T47D (cell line): ENCODE measurements around the gene MED27.

Source experiments
- DNase-seq, 2 experiments: peaks; one replicate each; pipeline versions ENCODE4 v3.0.0 to v3.0.0-alpha.2; 2011 to 2012; ENCODE audit warnings: low read depth in 1 of 2, low spot score in 1 of 2
- JUND ChIP-seq: IDR thresholded peaks from 2 replicates; pipeline ENCODE4 v1.6.1; 2012; ENCODE audit warnings: low read depth
- in situ Hi-C: cut with HindIII; loops from 2 replicates; pipeline ENCODE4 v1.10.0; 2016; ENCODE audit warnings: low sequenced_read_pairs, low pct_unique_long_range_greater_than_20kb

The MED27 gene

DNA sequence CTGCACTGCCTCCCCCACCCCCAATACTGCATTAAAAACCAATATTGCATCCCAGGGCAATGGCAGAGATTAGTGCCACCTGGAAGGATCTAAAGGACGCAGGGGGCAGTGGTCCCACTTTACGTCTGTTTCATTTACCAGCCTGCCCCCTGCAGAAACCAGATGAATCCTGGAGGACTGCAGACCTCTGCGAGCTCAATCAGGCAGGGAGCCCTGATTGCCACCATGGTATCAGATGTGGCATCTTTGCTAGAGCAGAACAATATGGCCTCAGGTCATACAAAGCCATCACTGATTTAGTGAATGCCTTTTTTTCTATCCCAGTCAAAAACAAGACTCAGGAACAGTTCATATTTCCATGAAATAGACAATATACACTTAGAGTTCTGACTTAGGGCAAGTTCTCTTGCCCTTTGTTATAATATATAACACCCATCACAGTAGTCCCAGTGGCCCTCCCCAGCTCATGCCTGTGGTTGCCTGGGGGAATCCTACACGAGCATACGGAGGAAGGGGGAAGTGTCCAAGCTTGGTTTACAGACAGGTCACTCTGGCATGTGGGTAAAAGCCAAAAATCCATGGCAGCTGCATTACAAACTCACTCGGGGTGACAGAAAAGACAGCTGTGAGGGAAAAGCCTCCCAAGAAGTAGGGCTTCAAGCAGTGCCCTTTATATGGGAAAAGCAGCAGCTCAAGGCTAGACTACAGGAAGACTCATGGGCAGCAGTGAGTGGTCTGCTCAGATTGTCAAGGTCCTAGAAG is 85.1 kb downstream of the MED27 start:
- in situ Hi-C loops, result no loop called here
- TF ChIP-seq JUND, result no peak
- DNase-seq, result no peak

DNA sequence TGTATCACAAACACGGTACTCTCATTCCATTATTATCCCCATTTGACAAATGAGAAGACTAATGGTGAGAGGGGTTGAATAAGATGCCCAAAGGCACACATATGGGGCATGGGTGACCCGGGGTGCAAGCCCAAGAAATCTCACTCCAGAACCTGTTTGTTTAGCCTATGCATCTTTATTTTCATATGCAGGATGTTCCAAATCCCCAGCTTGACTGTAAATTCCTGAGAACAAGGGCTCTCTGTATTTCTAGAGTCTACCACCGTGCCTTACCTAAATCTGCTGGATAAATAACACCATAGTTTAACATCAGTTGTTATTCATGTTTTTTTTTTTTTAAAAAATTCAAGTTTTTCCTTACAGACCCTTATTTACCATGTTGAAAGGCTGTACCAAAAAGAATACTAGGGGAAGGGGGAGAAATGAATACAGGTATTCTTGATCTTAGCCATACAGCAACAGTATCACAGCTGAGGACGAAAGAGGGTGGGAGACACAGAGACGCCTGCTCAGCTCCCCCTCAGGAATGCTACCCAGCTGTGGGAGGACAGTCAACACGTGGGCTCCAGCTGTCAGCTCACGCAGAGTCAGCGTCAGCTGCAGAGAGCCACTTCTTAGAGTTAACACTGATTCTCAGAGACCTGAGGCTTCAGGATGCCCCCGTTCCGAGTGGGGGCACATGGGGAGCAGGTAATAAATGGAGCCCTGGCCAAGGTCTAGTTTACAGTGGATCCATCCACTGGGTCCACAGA is 86.6 kb downstream of the MED27 start:
- no peak for DNase-seq
- in situ Hi-C loops, result no loop called here
- no peak for TF ChIP-seq JUND

DNA sequence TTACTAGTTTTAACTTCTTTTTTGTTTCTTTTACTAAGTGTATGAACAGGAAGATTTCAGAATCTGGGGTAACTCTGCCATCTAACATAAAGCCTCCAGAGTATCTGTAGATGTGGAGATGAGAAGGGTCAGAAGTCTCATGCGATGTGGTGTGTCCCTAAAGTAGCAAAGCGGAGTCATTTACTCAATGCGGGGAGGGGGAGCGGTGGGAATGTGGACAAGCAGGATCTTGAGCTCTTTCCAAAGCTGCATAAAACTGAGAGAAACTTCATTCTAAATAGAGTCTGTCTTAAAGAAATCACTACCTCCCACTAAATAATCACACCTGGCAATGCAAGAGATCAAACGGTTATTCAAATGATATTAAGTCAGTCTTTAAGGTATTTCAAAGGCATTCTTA is 92.4 kb downstream of the MED27 start:
- in situ Hi-C loops, result no loop called here
- DNase-seq, result no peak
- TF ChIP-seq JUND, result no peak

DNA sequence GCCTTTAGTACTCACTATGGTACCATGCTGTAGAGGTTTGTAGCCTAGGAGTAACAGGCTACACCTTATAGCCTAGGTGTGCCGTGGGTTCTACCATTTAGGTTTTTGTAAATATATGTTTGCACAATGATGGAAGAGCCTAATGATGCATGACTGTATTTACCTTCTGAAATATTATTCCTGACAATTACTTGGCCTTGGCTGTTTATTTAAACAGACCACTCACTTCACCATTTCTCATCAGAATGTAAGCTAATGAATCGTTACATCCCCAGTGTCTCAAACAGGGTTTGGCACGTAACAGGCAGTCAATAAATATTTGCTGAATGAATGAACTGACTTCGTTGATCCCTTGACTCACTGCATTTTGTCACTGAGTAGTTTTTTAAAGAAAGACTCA is 93.1 kb downstream of the MED27 start:
- in situ Hi-C loops, result no loop called here
- no peak for DNase-seq
- TF ChIP-seq JUND, result no peak

DNA sequence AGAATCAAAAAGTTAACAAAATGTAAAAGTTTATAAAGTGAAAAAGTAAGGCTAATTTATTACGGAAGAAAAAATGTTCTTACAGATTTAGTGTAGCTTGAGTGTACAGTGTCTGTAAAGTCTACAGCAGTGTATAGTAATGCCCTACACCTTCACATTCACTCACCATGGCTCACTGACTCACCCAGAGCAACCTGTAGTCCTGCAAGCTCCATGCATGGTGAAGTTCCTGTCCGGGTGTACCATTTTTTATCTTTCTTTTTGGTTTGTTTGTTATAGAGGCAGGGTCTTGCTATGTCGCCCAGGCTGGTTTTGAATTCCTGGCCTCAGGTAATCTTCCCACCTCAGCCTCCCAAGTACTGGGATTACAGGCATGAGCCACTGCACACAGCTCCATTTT is 93.6 kb downstream of the MED27 start:
- no peak for DNase-seq
- TF ChIP-seq JUND, result no peak
- in situ Hi-C loops, result no loop called here

DNA sequence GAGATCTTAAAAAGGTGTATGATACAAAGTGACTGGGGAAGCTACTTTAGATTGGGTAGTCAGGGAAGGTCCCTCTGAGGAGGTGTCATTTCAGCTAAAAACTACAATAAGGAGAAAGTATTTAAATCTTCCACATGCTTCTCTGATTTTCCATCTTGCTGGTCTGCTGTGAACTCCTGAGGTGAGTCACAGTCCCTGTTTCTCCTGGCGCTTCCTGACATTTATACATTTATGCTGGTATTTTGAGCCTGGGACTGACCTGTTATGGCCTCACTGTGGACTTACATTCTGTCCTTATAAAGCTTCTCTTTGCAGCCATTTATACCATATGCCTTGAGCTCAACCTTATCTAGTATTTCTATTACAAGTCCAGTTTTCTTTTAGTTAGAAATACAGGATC is 95.1 kb downstream of the MED27 start:
- in situ Hi-C loops, result no loop called here
- DNase-seq, result no peak

DNA sequence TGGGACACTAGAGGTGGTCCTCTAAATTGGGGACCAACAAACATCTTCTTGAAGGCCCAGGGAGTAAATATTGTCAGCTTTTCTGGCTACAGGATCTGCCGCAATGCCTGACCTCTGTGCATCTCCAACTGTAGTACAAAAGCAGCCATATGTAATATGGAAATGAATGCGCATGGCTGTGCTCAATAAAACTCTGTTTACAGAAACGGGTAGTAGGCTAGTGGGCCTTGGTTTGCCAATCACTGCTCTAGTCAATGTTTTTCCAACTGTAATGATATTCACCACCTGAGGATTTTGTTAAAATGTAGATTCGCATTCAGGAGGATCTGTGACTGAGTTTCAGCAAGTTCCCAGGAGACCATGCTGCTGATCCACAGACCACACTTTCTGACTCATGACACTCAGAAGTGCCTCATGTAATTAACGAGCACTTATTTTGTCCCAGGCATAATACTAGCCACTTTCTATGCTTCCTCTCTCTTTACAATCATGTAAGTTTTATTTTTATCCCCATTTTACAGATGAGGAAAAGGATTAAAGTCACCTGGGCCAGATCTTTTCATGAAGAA is 96.9 kb downstream of the MED27 start:
- DNase-seq, result no peak

More for the DNA sequence above, 95.1 kb downstream of the MED27 start:
- TF ChIP-seq JUND, result no peak

DNA sequence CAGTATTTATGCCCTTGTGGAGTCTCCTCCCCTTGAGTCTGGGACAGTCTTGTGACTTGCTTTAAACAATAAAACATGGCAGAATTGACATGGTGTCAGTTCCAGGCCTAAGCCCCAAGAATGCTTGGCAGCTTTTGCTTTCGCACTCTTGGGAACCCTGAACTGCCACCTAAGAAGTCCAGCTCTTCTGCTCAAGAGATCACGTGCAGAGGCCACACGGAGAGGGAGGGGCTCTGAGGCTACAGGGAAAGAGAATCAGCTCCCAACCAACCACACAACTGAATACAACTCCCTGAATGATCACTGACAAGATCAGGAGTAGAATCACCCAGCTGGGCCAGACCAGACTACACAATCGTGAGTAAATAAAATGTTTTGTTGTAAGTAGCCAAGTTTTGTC is 97.6 kb downstream of the MED27 start:
- in situ Hi-C loops, result no loop called here
- DNase-seq, result no peak

More for the DNA sequence above, 96.9 kb downstream of the MED27 start:
- in situ Hi-C loops, result no loop called here
- no peak for TF ChIP-seq JUND

DNA sequence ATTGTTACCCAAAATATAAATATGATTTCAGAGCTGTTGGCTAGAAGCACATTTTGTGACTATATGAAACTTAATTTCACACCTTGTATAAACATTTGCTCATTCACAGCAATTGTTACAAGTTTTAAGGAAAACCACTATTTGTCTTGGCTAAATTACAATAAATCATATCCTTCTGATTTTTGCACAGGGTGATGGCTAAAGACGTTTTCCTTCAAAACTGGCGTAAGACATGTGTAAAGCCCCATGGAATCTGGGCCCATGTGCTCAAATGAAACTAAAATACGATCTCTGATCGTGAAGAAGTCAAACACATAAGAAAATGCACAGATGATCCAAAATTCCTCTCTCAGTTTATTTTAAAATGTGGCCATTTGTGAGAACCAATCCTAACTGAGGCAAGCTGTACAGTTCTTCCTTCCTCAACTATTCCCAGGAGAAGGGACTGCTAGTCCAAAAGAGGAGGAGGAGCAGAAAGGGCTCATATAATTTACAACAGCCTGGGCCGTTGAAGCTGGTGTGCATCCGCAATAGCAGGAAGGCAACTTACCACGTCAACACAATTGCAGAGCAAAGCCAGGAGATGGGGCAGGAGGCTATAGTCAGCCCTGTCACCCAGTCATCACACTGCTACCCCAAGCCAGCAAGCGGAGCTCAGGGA is 98.4 kb downstream of the MED27 start:
- in situ Hi-C loops, result no loop called here
- DNase-seq, result no peak

More for the DNA sequence above, 97.6 kb downstream of the MED27 start:
- TF ChIP-seq JUND, result no peak

DNA sequence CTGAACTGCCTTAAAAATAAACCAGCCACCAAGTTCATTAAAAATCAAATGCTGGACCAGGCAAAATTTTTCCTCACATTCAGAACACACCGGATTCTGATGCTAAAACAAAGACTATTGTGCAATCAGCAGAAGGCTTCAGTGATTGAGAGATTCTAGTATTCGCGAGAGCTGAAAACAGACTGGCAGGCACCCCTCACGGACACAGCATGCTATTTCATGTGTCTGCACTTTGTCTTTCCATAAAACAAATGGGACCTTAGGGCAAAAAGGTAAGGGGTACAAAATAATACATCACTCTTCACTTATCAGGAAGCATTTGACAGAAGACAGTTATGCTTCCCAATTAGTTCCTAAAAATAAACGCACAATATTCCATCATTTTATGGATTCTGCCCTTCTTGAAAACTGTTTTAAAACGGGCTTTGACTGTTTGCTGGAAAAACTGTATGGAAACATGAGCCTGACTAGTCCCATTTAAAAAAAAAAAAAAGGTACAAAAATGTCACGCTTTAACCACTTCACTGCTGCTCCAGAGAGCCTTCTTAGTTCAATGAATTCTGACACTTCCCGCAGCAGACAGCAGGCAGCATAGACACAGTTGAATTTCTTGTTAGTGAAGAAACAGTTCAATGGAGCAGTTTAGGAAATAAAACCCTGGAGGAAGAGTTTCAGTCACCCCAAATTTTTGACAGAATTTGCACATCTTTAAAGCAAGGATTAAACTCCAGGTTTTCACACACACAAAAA is 99.2 kb downstream of the MED27 start:
- in situ Hi-C loops, result no loop called here
- DNase-seq, result no peak
- TF ChIP-seq JUND, result no peak

More for the DNA sequence above, 98.4 kb downstream of the MED27 start:
- no peak for TF ChIP-seq JUND

DNA sequence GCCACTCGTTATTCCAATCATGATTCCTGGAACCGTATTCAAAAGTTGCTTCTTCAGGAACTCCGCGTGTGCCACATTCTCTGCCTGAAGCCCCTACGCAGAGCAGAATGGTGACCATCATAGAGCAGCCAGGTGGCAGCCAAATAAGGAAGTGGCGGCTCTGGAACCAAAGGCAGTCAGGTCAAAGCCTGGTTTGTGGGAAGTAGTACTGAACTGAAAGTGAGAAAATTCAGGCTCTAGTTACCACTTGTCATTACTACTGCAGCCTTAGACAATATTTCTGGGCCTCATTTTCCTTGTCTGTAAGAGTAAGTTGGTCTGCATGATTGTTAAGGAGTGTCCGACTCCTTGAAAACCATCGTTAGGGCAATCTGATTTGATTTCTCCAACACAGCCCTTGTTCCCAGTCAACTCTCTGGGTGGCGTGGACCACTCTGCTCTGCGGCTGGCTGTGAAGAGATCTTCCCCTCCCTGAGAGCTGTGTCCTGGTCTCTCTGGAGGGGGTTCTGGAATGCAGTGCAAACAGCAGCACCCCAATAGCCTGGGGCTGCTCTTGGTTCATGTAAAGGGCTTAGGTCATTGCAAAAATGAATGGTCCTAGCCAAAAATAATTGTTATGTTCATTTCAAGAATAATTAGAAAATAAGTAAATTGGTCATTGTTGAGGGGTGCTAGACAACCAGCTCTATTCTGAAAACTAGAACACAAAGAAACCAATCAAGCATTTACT is 102.4 kb downstream of the MED27 start:
- DNase-seq, result no peak
- in situ Hi-C loops, result no loop called here
- no peak for TF ChIP-seq JUND
